Activated effector memory CD4-positive, alpha-beta T cell treated with Interleukin-2 at 50 U/mL for 16 hours (primary cell): ENCODE data around the gene RCN1.
"Not testable (repeated sequence)": the region's sequence is repeated elsewhere in the genome, so short reads cannot be mapped to it uniquely, and the experiment has no call there.

ENCODE experiments used
- DNase-seq: peaks from one replicate; pipeline ENCODE4 v3.0.0-alpha.2; 2020

RCN1 gene

DNA sequence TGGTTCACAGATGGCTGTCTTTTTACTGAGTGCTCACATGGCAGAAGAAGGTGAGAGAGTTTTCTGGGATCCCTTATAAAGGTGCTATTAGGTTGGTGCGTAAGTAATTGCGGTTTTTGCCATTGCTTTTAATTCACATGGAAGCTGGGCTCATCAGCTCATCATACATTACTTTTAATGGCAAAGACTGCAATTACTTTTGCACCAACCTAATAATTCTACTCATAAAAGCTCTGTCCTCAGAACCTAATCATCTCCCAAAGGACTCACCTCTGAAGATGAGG, 23.0 kb downstream of the RCN1 start:
- no peak for DNase-seq

DNA sequence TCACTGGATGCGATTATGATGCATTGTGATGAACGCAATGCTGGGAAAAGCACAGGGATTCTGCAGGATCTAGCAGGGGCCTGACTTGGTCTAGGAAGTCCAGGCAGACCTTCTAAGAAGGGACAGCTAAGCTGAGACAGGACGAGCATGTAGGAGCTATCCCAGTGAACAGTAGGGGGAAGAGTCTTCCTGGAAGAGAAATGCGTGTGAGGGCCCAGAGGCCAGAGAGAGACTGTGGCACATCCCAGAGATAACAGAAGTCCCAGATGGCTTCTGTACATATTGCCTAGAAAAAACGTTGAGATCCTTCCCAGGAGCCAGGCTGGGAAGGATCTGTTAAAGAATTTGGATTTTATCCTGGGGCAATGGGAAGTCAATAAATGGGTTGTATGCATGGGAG, 24.6 kb downstream of the RCN1 start:
- DNase-seq = no peak

DNA sequence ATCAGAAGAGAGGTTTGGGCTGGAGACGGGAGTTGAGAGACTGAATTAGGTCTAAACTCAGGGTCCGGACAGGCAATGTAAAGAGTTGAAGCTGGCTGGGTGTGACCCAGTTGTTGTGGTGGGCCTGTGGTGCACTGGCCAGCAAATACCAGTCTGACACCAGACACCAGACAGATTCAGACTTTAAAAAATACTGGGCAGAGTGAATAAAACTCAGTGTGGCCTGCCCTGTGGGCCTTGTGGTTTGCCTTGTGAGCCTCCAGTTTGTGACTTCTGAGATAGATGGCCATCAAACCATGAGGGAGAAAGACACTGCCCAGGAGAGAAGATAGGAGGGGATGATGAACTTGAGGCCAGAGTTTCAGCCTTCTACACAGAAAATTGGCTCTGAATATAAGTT, 25.8 kb downstream of the RCN1 start:
- no peak for DNase-seq

DNA sequence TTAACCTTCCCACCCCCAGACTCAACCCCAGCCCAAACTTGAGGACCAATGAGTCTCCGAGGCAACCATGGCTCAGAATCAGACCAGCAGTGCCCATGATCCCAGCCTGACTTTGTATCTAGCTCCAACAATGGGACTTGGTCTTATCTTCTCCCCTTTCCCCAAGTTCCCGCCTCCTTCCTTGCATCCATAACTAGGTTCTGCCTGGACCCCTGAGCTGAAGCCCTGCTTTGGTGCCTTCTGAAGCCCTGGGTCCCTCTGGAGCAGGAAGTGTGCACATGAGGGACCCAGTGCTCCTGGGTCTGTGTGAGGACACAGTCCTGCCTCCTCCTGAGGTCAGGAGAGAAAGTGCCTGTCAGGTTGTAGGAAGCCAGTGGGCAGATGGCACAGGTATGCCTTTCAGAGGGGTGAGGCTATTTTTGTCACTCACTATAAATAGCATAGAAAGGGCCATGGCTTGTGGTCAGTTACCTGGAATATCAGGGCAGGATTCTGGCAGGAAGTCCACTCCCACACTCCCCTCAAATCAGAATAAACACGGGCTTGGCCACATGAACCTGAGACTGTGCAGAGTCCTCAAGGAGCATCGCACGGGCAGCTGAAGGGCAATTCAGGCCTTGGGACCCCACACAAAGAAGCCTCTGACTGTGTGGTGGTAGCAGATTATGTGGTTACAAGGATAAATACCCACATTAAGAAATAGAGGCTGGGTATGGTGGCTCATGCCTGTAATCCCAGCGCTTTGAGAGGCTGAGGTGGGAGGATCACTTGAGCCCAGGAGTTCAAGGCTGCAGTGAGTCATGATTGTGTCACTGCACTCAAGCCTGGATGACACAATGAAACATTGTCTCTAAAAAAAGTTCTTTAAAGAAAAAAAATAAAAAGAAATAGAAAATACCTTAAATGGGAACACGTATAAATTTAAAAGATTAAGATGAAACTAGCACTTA, 27.4 kb downstream of the RCN1 start:
- no peak for DNase-seq

DNA sequence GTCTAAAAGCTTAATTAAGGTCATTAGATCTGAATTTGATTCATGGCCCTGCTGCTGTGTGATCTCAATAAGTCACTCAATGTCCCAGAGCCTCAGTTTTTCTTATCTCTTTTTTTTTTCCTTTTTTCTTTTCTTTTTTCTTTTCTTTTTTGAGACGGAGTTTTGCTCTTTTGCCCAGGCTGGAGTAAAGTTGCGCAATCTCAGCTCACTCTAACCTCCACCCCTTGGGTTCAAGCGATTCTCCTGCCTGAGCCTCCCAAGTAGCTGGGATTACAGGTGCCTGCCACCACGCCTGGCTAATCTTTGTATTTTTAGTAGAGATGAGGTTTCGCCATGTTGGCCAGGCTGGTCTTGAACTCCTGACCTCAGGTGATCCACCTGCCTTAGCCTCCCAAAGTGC, 28.3 kb downstream of the RCN1 start:
- DNase-seq = not testable (repeated sequence)

DNA sequence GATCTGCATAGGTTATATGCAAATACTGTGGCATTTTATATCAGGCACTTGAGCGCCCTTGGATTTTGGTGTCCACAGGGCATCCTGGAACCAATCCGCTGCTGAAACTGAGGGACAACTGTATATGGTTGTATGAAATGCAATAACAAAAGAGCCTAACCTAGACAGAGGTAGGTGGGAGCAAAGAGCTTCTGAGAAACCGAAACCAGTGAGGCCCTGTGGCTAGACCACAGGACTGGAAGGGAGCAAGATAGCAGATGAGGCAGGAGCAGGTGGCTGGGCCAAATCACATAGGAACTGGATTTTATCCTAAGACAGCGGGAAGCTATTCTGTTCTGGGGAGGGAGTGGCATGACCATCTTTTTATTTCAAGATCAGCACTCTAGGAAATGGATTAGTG, 30.1 kb downstream of the RCN1 start:
- DNase-seq = no peak

DNA sequence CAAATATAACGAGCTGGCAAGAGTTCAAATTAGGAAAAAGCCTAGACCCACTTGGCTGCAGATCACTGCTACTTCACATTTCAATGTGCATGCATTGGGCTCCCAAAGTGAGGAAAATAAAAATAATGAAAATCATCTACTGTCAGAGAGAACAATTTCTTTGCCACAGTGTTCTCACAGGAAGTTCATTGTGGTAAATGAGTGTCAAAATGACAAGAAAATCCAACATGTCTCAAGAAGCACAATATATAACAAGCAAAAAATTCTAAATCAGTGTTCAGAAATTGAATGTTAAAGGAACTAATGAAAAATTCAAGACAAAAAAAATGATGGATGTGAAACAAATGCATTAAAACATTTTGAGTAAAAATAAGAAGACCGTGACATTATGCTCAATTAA, 31.3 kb downstream of the RCN1 start:
- no peak for DNase-seq

DNA sequence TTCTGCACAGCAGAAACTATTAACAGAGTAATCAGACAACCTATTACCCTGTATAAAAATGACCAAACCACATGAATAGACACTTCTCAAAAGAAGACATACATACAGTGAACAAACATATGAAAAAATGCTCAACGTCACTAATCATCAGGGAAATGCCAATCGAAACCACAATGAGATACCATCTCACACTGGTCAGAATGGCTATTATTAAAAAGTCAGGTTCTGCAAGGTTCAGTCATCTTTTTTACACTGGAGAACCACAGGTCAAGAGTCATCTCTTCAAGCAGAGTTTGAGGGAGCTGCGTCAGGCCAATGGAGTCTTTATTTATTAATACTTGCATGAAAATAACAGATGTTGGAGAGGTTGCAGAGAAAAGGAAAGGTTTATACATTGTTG, 40.4 kb downstream of the RCN1 start:
- no peak for DNase-seq

DNA sequence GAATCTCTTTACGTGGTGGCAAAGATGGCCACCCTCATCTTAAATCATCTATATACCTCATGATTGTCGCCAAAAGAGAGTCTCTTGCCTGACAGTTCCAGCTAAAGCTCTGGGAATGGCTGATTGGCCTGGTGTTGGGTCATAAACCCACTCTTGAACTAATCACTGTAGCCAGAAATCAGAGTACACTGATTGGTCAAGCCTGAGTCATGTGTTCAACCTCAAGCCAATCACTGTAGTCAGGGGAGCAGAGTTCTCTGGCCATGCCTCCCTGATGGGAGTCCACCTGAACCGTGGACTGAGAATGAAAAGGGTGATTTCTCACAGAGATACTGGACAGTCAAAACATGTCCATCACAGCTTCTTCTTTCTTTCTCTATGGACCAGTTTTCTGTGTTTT, 45.8 kb downstream of the RCN1 start:
- DNase-seq = no peak

DNA sequence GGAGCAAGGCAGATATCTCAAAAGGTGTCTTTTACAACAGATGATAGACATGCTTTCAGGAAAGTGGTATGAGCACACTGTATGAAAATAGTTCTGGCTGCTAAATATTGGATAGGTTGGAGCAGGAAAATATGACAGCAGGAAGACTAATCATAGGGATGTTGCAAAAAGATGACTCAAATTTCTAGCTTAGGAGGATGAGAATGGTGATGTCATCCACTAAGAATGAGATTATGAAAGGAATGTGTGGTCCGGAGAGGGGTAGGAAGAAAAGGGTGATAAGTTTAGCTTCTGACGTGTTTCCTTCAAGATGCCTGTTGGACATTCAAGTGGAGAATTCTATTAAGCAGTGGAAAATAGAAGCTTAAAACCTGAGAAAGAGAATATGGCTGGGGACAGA, 46.4 kb downstream of the RCN1 start:
- no peak for DNase-seq

DNA sequence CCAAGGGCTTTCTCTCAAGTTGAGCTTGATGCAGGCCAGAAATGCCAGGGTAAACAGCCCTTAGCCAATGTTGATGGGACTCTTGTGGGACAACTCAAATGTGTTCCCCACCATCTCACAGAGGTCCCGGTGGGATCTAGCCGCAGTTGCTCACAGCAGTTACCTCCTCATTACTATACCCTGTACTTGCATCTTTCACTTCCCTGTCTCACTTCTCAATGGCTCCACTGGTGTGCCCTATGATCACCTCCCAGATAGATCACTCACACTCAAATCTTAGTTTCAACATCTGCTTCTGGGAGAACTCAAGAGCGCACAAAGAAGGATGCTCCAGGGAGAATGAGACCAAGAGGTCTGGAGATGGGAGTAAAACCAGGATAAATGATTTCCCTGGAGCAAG, 47.0 kb downstream of the RCN1 start:
- DNase-seq = no peak

DNA sequence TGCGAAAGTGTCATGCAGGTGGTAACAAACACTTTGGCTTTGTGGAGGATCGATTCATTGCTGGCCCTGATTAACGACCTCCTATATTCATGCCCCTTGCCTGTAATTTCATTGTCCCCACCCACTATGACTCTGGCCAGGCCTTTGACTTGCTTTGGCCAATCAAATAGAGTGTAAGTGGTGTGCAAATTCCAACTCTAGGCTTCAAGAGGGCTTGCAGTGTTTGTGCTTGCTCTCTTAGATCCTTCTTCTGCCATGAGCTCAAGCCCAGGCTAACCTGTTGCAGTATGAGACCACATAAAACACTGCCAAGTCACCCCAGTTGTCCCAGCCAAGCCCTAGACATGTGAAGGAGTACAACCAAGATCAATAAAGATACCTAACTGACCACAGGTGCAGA, 48.0 kb downstream of the RCN1 start:
- no peak for DNase-seq

DNA sequence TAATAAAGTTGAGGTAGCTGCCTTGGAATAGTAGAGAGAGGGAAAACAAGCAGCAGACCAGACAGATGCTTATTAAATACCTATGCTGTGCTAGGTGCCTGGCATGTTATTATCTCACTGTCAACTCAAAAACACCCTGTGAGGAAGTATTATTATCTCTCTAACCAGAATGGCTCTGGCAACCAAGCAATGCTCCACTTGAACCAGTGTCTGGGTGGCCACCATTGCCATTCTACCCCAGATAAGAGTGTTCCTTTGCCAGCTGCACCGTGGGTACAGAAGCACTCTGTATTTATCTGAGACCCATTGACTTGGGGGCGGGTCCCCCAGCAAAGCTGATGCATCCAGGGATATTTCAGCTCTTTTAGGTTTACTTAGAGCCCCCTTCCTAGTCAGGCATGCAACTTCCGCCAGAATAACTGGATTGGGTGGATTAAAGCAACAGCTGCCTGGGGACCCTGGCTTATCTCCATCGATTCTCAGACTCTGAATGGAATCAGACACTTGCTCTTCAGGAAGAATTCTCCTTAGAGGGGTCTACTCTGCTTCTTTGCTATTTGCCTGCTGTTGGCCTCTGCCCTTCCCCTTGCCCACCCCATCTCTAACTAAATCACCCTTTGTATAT, 49.1 kb downstream of the RCN1 start:
- no peak for DNase-seq

DNA sequence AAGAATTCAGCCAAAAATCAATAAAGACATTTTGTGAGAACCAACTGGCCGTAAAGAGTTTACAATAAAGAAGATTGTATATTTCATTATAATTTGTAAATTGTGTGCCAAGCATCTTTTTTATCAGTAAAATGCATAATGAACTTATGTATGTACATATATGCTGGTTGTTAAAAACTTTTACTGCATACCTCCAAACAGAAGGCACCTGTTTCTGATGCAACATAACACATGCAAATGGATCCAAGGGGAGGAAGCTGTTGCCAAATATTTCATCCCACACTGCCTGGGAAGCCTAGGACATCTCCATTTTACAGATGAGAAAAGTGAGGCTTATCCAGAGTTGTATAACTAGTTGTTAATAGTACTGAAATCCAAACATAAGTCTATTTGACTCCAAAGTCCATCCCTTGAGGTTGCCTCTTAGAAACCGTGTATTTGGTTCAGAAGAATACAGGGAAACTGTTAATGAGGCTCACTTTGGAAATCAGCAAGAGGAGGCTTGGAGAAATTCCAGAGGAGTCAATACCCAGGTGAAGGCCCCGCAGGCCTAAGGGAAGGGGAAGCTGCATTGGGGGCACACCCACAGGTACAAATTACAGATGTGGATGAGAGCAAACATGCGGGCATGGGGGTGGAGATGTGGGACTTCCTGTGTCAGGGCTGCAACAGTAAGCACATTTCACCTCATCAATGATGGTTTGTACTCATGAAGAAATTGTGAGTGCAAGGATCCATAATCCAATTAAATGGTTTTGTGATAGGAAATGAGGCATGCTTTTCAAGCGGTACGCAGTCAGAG, 51.1 kb downstream of the RCN1 start:
- DNase-seq = no peak

DNA sequence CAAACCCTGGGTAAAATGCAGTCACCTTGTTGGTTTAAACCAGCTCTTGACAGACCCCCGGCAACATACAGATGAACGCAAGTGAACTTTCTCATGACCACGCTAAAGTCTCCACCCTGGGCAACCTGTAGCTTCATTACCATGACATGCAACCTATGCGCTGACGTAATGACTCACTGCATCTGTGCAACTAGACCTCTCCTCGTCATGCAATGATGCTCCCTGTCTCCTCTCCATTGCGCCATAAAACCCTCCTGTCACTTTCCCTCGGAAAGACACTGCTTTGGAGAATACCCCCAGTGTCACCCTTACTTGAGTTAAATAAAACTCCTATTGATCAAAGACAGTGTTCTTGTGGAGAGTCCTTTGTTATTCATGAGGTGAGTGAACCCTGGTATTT, 52.5 kb downstream of the RCN1 start:
- DNase-seq = no peak

DNA sequence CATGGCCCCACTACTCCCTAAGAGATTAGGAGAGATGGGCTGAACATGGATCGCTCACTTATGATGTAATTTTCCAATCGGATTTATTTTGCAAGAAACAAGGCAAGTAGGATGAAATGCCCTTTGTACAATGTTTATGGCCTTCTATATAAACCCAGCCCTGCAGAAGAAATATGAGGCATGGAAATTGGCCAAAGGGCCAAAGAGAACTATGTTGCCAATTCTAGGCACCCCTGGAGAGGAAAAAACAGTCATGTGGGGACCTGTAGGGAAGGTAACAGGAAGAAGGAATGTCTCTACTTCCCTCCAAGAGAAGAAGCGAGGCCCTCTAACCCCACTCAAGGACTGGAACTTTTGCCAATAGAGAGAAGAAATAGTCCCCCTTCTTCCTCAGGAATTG, 54.4 kb downstream of the RCN1 start:
- no peak for DNase-seq

DNA sequence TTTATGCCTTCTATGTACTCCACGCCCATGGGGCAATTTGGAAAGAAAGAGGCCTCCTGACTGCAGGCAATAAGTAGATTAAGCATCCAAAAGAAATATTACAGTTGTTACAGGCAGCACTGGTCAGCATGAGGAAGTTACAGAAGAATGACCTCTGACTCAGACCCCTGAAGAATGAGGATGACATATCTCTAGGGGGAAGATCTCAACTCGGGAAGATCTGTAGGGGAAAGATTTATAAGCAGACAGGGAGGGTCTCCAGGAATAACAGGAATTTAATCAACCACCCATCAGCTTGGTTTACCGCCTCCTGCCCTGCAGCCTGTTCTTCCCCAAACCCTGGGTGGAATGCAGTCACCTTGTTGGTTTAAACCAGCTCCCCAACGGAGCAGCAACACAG, 58.0 kb downstream of the RCN1 start:
- DNase-seq = no peak

DNA sequence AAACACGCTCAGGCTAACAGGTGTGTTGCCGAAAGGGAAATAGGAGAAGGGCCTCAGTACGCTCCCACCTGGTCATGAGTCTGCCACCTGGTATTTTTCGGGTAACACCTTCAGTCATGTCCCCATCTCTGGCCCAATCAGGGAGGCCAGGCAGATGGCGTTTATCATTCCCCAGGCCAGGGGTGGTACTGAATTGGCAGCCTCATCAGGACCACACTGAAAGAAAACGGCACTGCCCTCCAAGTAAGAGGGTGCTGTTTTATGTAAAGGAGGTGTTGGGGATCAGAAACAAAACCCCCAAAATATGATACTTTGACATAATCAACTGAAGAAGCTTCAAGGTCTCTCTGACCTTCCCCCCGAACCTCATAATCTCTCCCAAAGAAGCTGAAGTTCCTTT, 58.9 kb downstream of the RCN1 start:
- DNase-seq = no peak

DNA sequence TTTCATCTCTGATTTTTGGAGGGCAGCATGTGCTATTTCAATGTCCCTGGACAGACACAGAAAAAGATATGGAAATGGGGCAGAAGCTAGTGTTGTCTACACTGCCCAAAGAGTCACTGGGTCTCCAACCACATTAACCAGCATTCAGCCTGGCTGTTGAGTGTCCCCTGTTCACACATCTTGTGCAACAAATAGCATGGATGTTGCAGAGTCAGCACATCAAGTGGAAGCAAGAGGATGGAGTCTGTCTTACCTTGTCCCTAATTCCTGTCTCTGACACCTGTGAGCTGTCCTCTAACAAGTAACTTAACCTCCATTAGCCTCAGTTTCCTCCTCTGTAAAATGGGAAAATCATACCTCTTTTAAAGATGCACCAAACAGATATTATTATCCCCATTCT, 60.2 kb downstream of the RCN1 start:
- no peak for DNase-seq

DNA sequence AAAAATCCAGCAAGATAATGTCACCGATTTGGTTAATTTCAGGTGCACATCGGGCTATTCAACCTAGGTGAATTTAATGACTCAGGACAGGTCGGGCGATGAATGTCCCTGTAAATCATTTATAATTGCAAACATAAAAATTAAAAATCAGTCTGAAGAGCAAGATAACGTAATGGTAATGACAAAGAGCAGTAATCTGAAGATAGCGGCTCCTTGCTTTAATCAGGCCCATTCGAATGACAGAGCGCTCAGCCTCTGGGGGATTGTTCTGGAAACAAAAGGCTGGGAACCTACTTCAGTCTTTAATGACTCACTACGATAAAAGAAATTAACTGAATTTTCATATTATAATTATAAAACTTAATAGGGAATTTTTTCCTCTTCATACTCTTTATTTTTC, 61.3 kb downstream of the RCN1 start:
- DNase-seq = no peak

DNA sequence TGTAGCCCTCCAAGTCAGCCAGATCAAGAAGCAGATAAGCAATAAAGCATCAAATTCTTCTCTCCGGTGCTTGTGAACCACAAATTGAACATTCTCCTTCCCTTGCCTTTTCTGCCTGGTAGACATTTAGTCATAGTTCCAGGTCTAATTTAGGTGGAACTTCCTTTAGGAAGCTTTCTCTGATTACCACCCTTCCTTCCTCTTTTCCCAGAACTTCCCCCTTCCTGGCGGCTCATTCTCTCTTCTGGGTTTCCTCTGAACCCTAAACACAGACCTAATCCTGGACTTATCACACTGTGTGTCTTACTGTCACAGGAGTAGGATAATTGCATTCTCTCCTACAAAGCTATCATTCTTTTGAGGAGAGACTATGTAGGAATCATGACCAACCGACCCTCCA, 61.9 kb downstream of the RCN1 start:
- DNase-seq = no peak

DNA sequence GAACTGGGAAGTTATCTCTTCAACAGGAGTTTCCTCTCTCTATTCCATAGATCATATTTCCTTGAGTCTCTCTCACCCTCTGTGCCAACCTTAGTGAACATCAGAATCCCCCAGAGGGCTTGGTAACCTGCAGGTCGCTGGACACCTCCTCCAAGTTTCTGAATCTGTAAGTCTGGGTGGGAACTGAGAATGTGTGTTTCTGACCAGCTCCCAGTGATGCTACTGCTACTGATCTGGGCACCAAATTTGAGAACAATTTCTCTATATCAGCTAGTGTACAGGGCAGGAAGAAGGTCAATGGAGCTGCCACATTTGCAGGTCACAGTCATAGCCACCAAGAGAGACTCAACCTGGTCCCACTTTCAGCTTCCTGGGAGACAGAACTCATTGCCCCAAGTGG, 62.9 kb downstream of the RCN1 start:
- DNase-seq = no peak

DNA sequence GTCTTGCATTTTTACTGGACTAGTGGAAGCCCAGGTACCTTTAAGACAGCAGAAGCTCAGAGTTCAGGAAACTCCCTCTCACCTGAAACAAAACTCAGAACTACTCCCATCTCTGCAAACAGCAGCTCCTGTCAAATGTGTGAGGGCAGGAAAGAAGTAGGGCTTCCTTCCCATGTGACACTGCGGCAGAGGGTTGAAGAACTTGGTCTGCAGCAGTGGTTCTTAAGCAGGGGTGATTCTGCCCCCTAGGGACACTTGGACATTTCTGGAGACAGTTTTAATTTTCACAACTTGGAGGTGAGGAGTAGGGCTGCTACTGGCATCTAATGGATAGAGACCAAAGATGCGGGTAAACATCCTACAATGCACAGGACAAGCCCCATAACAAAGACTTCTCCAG, 63.4 kb downstream of the RCN1 start:
- DNase-seq = no peak
